ENCODE results near the gene SPOPL.

GRCh38 chr2:138602166-138602460 is 100.5 kb downstream of the SPOPL start:
- TF ChIP-seq CTCF (conservative IDR thresholded peaks at IDR 0.05 in 1 of 2, IDR thresholded peaks at IDR 0.05 in 1 of 2; ENCODE audit: low read depth in 1 of 2, low read length in 2 of 2): no peak
- no peak for TF ChIP-seq EZH2 (IDR thresholded peaks at IDR 0.05; ENCODE audit: low read length, missing control alignments)

All from fibroblast of lung (primary cell).